ENCODE data around the gene CCDC92B.

CCDC92B gene

GRCh38 chr17:2707721-2708584 lies 41.5 kb downstream of the CCDC92B start:
- TF ChIP-seq GATA1 (IDR thresholded peaks at IDR 0.05; ENCODE audit: low read depth, low read length) (no peak), POLR2A (IDR thresholded peaks at IDR 0.05; ENCODE audit: low read length) (no peak)
- peak; percentile 42 to 52 for DNase-seq

DNA sequence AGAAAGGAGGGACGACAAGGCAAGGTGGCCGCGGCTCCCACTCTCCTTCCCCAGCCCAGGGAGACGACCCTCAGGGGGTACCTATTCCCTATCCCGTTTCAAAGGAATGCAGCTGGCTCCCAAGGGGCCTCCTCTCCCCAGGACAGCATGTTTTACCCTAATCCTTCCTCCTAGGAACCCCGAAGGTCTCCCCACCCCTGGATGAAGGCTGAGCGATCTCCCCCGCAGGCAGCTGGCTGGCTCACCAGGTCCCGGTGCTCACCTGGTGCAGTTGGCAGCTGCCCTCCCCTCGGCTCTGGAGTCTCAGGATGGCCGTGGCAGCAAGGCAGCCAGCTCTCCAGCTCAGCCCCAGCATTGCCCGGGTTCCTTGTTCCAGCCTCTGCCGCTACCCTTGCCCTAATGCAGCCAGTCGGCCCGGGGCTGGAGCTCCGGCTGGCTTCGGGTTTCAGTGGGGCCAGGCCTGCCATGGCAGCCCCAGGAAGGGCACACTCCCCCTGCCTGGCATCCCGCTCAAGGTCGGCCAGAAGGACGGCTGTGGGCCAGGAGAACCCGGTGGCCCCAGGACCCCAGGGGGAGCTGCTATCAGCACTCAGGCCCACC lies 42.4 kb downstream of the CCDC92B start:
- TF ChIP-seq POLR2A (IDR thresholded peaks at IDR 0.05; ENCODE audit: low read length), result no peak
- no peak for TF ChIP-seq GATA1 (IDR thresholded peaks at IDR 0.05; ENCODE audit: low read depth, low read length)
- no peak for DNase-seq

- no peak for DNase-seq
- TF ChIP-seq GATA1 (IDR thresholded peaks at IDR 0.05; ENCODE audit: low read depth, low read length) (no peak), POLR2A (IDR thresholded peaks at IDR 0.05; ENCODE audit: low read length) (no peak)
Measured at GRCh38 chr17:2705888-2706795, 43.3 kb downstream of the CCDC92B start.

DNA sequence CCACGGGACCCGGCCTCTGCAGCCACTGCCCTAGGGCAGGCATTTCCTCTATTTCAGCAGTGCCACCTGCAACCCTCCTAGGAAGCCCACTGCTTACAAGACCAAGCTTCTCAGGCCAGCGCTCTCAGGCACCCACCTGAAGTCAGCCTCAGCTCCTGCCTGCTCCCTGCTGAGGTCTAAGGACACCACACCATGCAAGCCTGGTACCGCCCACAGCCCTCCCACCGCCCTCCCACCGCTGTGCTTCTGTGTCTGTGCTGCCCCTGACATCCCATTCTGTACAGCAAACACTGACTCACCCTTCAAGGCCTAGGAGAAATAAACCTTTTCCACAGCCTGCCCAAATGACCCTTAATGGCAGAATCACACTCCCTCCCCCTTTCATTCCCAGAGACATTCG lies 44.2 kb downstream of the CCDC92B start:
- DNase-seq, result no peak
- TF ChIP-seq GATA1 (IDR thresholded peaks at IDR 0.05; ENCODE audit: low read depth, low read length), result no peak
- no peak for TF ChIP-seq POLR2A (IDR thresholded peaks at IDR 0.05; ENCODE audit: low read length)

DNA sequence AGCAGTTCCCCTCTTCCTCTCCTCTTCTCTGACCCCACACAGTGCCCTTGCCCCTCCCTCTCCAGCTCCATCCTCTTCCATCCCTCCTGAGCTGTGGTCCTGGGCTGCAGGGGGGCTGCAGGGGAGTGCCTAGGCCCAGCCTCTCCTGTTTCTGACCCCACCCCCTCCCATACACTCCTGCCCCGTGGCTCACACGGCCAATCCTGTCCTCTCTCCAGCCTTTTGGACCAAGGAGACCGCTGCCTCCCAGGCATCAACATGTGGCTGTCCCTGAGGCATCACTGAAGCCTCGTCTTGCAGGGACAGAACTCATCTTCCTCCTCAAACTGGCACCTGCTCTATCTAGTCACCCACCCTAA lies 44.6 kb downstream of the CCDC92B start:
- TF ChIP-seq POLR2A (IDR thresholded peaks at IDR 0.05; ENCODE audit: low read length) (no peak), GATA1 (IDR thresholded peaks at IDR 0.05; ENCODE audit: low read depth, low read length) (no peak)
- no peak for DNase-seq

DNA sequence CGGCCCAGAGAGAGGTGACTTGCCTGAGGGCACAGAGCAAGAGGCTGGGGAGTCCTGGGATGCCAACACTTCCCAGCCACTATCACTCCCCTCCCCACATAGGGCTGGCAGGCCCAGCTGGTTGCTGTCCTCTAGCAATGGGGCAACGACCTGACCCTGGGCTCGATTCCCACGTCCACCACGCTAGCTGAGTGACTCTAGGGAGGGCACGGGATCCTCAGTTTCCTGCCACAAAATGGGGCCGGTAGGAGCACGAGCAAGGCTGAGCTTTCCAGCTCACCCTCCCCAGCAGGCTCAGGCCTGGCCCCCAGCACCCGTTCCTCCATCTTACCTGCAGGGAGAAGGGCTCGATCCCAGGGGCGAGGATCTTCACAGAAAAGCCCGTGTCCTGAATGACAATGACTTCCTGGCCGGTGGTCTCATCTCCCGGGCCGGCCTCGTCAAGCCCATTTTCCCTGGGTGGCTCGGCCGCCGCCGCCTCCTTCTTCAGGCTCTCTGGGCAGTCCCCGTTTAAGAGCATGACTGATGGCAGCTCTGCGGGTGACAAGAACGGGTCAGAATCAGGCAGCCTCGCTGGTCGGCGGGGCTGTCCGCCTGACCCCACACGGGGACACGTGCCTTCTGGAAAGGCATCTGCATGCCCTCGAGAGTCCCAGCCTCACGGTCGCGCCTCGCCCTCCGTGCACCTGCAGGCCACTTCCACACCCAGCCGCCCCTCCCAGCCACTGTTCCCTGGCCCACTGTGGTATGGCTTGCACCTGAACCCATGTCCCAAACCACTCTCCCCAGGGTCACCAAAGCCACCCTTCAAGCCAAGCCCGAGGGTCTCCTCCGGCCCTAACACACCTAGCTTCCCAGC lies 45.2 kb downstream of the CCDC92B start:
- TF ChIP-seq POLR2A (IDR thresholded peaks at IDR 0.05; ENCODE audit: low read length) (no peak), GATA1 (IDR thresholded peaks at IDR 0.05; ENCODE audit: low read depth, low read length) (no peak)
- DNase-seq, result no peak

DNA sequence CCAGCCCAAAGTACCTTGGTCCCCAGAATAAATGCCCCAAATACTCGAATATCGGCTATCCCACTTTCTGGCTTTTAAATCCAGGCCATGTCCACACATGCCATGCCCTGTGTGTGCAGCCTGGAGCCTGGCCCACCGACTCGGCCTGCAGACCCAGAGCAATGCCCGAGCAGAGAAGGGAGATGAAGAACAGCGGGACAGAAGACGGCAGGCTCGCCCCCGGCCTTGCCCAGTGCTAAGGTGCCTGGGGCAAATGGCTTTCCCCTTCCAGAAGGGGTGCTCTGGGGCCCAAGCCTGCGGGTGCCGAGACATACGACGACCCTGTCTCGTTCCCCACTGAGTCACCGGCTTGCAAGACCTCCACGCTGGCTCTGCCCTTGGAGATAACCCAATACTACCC lies 45.8 kb downstream of the CCDC92B start:
- DNase-seq, result no peak
- TF ChIP-seq GATA1 (IDR thresholded peaks at IDR 0.05; ENCODE audit: low read depth, low read length) (no peak), POLR2A (IDR thresholded peaks at IDR 0.05; ENCODE audit: low read length) (no peak)

- DNase-seq, result no peak
- no peak for TF ChIP-seq GATA1 (IDR thresholded peaks at IDR 0.05; ENCODE audit: low read depth, low read length)
- TF ChIP-seq POLR2A (IDR thresholded peaks at IDR 0.05; ENCODE audit: low read length), result no peak
Measured at GRCh38 chr17:2703181-2703580, 46.3 kb downstream of the CCDC92B start.

GRCh38 chr17:2701996-2702741 lies 47.3 kb downstream of the CCDC92B start:
- TF ChIP-seq POLR2A (IDR thresholded peaks at IDR 0.05; ENCODE audit: low read length) (no peak), GATA1 (IDR thresholded peaks at IDR 0.05; ENCODE audit: low read depth, low read length) (no peak)
- DNase-seq, result no peak

DNA sequence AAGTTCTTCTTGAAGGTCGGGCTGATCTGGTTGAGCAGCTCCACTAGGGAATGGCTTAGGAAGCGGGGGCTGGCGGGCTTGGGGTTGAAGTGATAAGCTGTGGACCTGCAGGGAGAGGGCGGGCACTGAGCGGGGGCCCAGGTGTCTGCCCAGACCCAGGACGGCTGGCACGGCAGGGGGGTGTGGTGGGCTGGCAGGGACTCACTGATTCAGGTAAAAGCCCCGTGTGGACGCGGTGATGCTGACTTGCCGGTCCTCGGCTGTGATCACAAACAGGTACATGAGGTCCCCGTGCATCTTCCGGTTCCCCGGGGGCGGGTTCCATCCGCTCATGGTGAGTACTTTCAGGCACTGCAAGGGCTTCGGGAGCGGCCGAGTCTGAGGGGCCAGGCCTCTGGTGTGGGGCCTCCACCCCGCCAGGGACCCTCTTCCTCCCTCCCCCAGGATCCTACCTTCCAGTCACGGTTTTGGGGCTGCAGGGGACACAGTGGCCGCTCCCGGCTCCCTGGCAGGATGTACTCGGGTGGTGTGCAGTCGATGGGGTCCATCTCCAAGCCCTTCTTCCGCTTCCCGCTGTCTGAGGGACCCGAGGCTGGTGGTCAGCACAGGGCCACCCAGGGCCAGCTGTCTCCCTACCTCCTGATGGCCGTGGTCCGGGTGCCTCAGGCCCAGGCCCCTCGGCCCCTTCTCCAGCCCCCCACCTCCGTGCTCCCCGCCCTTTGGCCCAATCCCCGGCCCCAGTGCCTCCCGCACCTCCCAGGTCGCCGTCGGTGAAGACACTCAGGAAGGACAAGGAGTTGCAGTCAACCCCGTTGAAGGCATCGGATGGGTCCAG lies 48.1 kb downstream of the CCDC92B start:
- TF ChIP-seq GATA1 (IDR thresholded peaks at IDR 0.05; ENCODE audit: low read depth, low read length) (no peak), POLR2A (IDR thresholded peaks at IDR 0.05; ENCODE audit: low read length) (no peak)
- no peak for DNase-seq

- no peak for DNase-seq
- TF ChIP-seq POLR2A (IDR thresholded peaks at IDR 0.05; ENCODE audit: low read length), result no peak
- no peak for TF ChIP-seq GATA1 (IDR thresholded peaks at IDR 0.05; ENCODE audit: low read depth, low read length)
Measured at GRCh38 chr17:2700491-2701141, 48.8 kb downstream of the CCDC92B start.

Data from erythroblast (primary cell).